GM13976 (cell line): ENCODE measurements around the gene MSRB1.
"Not testable (repeated sequence)": the region's sequence is repeated elsewhere in the genome, so short reads cannot be mapped to it uniquely, and the experiment has no call there.

ENCODE experiments used
- DNase-seq: peaks from one replicate; pipeline ENCODE4 v3.0.0; 2012; ENCODE audit warnings: low spot score
- in situ Hi-C: fragments of 300-500 bp; cut with MboI; formaldehyde crosslinking; loops from one replicate; pipeline ENCODE4 v1.12.0; 2022; ENCODE audit warnings: low sequenced_read_pairs, mixed read lengths, inconsistent platforms; ENCODE audit not compliant: unreplicated experiment
- TF ChIP-seq, protein P1 (sequence below): IDR thresholded peaks from 2 replicates; pipeline ENCODE4 v1.5.1; 2012; ENCODE audit warnings: borderline replicate concordance, mild to moderate bottlenecking; ENCODE audit not compliant: insufficient read depth; ENCODE audit errors: extremely low read depth, missing control alignments, control extremely low read depth

MSRB1 gene

DNA sequence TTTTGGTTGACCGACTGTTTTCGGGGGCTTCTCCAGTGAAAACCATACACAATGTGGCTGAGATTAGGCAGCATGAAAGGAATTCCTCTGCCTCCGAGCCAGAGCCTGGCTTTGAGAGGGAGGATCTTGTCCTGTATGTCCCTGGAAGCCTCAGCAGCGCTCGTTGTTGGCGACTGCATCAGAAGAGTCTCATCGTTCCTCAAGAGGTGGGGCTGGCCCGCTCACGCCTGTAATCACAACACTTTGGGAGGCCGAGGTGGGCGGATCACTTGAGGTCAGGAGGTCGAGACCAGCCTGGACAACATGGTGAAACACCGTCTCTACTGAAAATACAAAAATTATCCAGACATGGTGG lies 39.8 kb downstream of the MSRB1 start:
- DNase-seq = no peak
- in situ Hi-C loops = no loop called here
- TF ChIP-seq, protein P1, sequence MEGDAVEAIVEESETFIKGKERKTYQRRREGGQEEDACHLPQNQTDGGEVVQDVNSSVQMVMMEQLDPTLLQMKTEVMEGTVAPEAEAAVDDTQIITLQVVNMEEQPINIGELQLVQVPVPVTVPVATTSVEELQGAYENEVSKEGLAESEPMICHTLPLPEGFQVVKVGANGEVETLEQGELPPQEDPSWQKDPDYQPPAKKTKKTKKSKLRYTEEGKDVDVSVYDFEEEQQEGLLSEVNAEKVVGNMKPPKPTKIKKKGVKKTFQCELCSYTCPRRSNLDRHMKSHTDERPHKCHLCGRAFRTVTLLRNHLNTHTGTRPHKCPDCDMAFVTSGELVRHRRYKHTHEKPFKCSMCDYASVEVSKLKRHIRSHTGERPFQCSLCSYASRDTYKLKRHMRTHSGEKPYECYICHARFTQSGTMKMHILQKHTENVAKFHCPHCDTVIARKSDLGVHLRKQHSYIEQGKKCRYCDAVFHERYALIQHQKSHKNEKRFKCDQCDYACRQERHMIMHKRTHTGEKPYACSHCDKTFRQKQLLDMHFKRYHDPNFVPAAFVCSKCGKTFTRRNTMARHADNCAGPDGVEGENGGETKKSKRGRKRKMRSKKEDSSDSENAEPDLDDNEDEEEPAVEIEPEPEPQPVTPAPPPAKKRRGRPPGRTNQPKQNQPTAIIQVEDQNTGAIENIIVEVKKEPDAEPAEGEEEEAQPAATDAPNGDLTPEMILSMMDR = no peak

DNA sequence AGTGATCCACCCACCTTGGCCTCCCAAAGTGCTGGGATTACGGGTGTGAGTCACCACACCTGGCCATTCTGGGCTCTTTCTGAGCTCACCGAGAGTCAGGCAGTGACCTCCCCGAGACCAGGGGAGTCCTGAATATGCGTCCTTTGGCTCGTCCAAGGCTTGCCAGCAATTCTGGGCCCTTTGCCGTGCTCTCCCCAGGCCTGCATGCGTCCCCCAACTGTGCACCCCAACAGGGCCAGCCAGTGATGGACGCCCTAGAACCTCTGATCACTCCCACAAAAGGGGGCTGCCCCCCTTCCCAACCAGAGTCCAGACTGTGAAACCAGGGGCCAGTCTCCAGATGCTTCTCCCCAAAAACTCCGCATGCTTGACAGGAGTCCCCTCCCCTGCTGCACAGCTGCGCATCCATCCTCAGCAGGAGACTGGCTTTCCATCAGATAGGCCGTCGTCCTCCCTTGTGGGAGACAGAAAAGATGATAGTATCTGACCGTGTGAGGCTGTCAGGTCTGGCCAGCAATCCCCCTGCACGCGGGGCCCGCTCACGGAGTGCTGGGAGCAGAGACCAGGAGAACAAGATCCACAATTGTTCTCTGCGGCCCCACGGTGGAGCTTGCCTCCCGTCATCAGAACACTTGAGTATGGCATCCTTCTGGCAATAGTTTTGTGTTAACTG lies 40.3 kb downstream of the MSRB1 start:
- in situ Hi-C loops = no loop called here
- DNase-seq = no peak
- TF ChIP-seq, protein P1 = no peak

DNA sequence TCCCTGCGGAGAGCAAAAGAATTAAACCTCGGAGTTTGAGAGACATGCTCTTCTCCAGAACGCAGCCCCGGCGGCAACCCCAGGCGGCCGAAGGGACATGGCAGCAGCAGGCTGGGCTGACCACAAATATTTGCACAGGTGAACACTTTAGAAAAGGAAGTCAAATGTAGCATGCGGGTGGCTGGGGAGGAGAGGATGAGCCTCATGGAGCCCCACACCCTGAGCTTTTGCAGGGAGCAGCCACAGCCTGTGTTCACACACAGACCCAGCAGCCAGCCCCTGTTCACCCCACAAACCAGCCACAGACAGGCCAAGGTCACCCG lies 42.6 kb downstream of the MSRB1 start:
- in situ Hi-C loops = no loop called here
- TF ChIP-seq, protein P1 = no peak
- DNase-seq = no peak

- in situ Hi-C loops = no loop called here
- TF ChIP-seq, protein P1 = no peak
- DNase-seq = no peak
These were observed 43.2 kb downstream of the MSRB1 start for GRCh38 chr16:1899641-1900451.

DNA sequence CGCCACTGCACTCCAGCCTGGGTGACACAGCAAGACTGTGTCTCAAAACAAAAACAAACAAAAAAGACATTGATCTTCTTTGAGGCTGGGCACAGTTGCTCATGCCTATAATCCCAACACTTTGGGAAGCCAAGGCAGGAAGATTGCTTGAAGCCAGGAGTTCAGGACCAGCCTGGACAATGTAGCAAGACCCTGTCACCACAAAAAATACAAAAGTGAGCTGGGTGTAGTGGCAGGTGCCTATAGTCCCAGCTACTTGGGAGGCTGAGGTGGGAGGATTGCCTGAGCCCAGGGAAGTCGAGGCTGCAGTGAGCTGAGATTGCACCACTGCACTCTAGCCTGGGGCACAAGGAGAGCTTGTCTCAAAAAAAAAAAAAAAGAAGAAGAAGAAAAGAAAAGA lies 45.3 kb downstream of the MSRB1 start:
- in situ Hi-C loops = not testable (repeated sequence)

DNA sequence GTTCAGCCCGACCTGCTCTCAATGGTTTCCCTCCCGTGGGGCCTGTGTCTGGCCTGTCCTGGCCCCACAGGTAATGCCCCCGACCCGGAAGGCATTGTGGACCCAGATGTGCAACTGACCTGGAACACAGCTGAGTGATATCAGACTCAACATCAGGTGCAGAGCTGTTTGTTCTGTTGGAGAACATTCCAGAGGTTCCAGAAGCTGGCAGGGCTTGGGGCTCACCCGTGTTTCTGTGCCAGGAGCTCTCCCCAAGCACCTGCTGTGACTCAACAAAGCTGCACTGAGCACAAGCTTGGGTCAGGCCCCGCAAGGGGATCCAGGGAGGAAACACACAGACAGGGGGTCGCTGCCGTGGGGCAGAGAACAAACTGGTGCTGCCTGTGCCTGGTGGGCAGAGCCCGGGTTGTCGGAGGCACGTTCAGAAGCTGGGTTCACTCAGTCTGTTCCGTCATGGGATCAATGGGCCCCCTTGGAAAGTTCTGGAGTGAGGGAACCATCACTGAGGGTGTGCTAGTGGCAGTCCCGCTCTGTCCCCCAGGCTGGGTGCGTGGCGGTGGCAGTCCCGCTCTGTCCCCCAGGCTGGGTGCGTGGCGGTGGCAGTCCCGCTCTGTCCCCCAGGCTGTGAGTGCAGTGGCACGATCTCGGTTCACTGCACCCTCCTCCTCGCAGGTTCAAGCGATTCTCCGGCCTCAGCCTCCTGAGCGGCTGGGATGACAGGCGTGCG lies 46.9 kb downstream of the MSRB1 start:
- TF ChIP-seq, protein P1 = no peak
- in situ Hi-C loops = no loop called here
- DNase-seq = no peak

More for the DNA sequence above, 45.3 kb downstream of the MSRB1 start:
- DNase-seq = not testable (repeated sequence)

DNA sequence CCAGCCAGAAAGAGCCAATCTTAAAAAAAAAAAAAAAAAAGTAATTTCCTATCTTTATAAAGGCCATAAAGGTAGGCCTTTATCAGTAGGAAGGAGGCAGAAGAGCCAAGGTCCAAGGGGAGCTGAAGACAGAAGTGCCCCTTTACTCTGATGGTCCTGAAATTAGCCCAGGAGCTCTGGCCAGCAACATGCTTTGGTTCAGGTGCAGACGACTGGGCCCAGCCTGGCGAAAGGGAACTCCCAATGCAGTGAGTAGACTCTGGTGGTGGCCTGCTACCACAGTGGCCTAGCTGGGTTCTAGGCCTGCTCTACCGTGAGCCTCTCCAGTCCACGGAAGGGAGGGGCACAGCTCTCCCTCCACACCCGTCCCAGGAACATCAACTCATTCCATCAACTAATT lies 47.9 kb downstream of the MSRB1 start:
- in situ Hi-C loops = no loop called here
- TF ChIP-seq, protein P1 = no peak

More for the DNA sequence above, 47.9 kb downstream of the MSRB1 start:
- DNase-seq = no peak
